ENCODE data around the gene PCARE. TPM values are rescaled to one million over a fixed set of nuclear protein-coding genes. Genes with fewer than 3 reads are reported as not detected.

Gene PCARE
- total RNA-seq, 1 experiment from 2014 or later, result not detected

DNA sequence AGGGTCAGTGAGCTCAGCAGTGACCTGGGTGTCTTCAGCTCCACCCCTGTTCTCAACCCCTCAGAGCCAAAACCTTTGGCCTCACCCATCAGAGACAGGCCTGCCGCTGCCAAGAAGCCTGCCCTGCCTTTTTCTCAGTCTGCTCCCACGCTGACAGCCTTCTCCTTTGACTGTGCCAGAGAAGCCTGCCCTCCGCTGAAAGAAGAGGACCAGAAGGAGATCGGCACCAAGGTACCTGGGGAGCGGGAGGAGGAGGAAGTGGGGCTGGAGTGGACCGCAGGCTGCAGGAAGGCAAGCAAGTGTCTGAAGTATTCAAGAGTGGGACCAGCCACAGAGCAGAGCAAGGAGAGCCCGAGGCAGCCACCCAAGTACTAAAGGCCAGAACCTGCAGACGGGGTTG, 60.0 kb downstream of the PCARE start:
- POLR2A ChIA-PET, result no interaction called here
- CTCF ChIA-PET, result interaction anchor here (1.6 kb wide), 1 partner anchor 56 kb away, joined by 3 read pairs; no protein-coding TSS in a partner anchor
- no peak overlapping the region for H3K27ac Mint-ChIP-seq
- TF ChIP-seq ELF4 (CRISPR knock-in tag; IDR thresholded peaks at IDR 0.05; ENCODE audit: low read depth) (no peak), ATF3 (CRISPR knock-in tag; conservative IDR thresholded peaks at IDR 0.05) (no peak), ZMAT4 (CRISPR knock-in tag; IDR thresholded peaks at IDR 0.05) (no peak), ERG (CRISPR knock-in tag; IDR thresholded peaks at IDR 0.05) (no peak), AR (CRISPR knock-in tag; IDR thresholded peaks at IDR 0.05) (no peak), ZNF532 (CRISPR knock-in tag; IDR thresholded peaks at IDR 0.05; ENCODE audit: borderline replicate concordance) (no peak), CDX4 (CRISPR knock-in tag; IDR thresholded peaks at IDR 0.05; ENCODE audit: borderline replicate concordance) (no peak), SMAD4 (CRISPR knock-in tag; IDR thresholded peaks at IDR 0.05) (no peak), KAT7 (CRISPR knock-in tag; IDR thresholded peaks at IDR 0.05; ENCODE audit: borderline replicate concordance) (no peak), NFATC4 (CRISPR knock-in tag; IDR thresholded peaks at IDR 0.05) (no peak)
- TF ChIP-seq, protein P1, sequence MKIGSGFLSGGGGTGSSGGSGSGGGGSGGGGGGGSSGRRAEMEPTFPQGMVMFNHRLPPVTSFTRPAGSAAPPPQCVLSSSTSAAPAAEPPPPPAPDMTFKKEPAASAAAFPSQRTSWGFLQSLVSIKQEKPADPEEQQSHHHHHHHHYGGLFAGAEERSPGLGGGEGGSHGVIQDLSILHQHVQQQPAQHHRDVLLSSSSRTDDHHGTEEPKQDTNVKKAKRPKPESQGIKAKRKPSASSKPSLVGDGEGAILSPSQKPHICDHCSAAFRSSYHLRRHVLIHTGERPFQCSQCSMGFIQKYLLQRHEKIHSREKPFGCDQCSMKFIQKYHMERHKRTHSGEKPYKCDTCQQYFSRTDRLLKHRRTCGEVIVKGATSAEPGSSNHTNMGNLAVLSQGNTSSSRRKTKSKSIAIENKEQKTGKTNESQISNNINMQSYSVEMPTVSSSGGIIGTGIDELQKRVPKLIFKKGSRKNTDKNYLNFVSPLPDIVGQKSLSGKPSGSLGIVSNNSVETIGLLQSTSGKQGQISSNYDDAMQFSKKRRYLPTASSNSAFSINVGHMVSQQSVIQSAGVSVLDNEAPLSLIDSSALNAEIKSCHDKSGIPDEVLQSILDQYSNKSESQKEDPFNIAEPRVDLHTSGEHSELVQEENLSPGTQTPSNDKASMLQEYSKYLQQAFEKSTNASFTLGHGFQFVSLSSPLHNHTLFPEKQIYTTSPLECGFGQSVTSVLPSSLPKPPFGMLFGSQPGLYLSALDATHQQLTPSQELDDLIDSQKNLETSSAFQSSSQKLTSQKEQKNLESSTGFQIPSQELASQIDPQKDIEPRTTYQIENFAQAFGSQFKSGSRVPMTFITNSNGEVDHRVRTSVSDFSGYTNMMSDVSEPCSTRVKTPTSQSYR (CRISPR knock-in tag; IDR thresholded peaks at IDR 0.05), result no peak
- H3K27me3 Mint-ChIP-seq (ENCODE audit: low read depth), result no peaks in the 10 kb centered on the region
- H3K4me1 Mint-ChIP-seq, result peaks cover 17% of the 10 kb centered on the region
- ATAC-seq (no peak), DNase-seq (ENCODE audit: low spot score) (no peak)
- no peaks in the 10 kb centered on the region for H3K36me3 Mint-ChIP-seq
- no peaks in the 10 kb centered on the region for H3K9me3 Mint-ChIP-seq
- H3K4me3 Mint-ChIP-seq, result no peak overlapping the region
